GM12878 (cell line): ENCODE results near the gene ADAMTS17.

Source experiments
- EZH2 ChIP-seq: IDR thresholded peaks from 2 replicates; pipeline ENCODE4 v1.6.1; 2012; ENCODE audit warnings: low read depth, mild to moderate bottlenecking, control low read depth, inconsistent platforms, low read length, borderline replicate concordance; ENCODE audit not compliant: control insufficient read depth
- JUND ChIP-seq: IDR thresholded peaks from 2 replicates; pipeline ENCODE4 v1.6.1; 2012; ENCODE audit warnings: low read depth, mild to moderate bottlenecking, low read length, improper control_type of control experiment, moderate library complexity
- POU2F2 ChIP-seq: IDR thresholded peaks from 3 replicates; pipeline ENCODE4 v1.6.1; 2011; ENCODE audit warnings: low read depth, mild to moderate bottlenecking, low read length, borderline replicate concordance
- SP1 ChIP-seq: IDR thresholded peaks from one replicate; pipeline ENCODE4 v1.6.1; 2011; ENCODE audit warnings: low read depth, low read length
- TCF12 ChIP-seq: IDR thresholded peaks from 2 replicates; pipeline ENCODE4 v1.6.1; 2011; ENCODE audit warnings: low read depth, mild to moderate bottlenecking, low read length
- ZNF24 ChIP-seq: fragments of 450-650 bp; IDR thresholded peaks from 2 replicates; pipeline ENCODE4 v1.6.1; 2017; ENCODE audit warnings: antibody characterized with exemption, mild to moderate bottlenecking
- ZNF384 ChIP-seq: IDR thresholded peaks from 2 replicates; pipeline ENCODE4 v1.6.1; 2012; ENCODE audit warnings: low read depth, mild to moderate bottlenecking, low read length, improper control_type of control experiment, borderline replicate concordance
- TF ChIP-seq, protein P1 (sequence below), 3 experiments: IDR thresholded peaks in 2 of 3; conservative IDR thresholded peaks in 1 of 3; 2 replicates each; pipeline ENCODE4 v1.5.1; 2011; ENCODE audit warnings: low read depth in 3 of 3, low read length in 3 of 3, mild to moderate bottlenecking in 3 of 3, control low read depth in 2 of 3, moderate library complexity in 2 of 3, inconsistent platforms in 1 of 3, mixed read lengths in 1 of 3; ENCODE audit not compliant: control insufficient read depth in 2 of 3, insufficient read depth in 1 of 3; ENCODE audit errors: extremely low read depth in 1 of 3
- TF ChIP-seq, protein P2 (sequence below): IDR thresholded peaks from 2 replicates; pipeline ENCODE4 v1.6.1; 2012; ENCODE audit warnings: mild to moderate bottlenecking, low read depth, low read length
- TF ChIP-seq, protein P3 (sequence below): fragments of 450-650 bp; IDR thresholded peaks from 2 replicates; pipeline ENCODE4 v1.6.1; 2017; ENCODE audit warnings: mild to moderate bottlenecking, moderate library complexity
- TF ChIP-seq, protein P4 (sequence below): fragments of 450-650 bp; IDR thresholded peaks from 2 replicates; pipeline ENCODE4 v1.6.1; 2017; ENCODE audit warnings: borderline replicate concordance

DNA sequence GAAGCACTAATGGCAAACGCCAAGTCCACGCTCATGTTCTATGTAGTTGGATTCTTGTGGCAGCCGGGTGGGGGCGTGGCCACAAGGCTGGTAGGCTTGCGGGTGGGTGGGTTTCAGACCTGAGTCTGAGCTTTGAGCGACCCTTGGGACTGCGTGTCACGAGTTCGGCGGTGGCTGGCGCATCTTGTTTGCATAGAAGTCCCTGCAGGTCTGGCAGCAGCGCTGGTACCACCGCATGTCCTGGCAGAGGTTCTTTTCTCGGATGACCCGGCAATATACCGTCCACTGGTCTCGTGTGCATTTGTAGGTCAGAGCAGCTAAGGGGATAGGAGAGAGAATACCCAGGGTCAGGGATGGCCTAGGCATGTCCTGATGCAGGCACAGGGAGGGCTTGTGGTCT is 367.5 kb downstream of the ADAMTS17 start:
- TF ChIP-seq EZH2 (no peak), SP1 (no peak), JUND (no peak), ZNF384 (no peak), TCF12 (no peak), POU2F2 (no peak), ZNF24 (no peak)
- TF ChIP-seq, protein P1, sequence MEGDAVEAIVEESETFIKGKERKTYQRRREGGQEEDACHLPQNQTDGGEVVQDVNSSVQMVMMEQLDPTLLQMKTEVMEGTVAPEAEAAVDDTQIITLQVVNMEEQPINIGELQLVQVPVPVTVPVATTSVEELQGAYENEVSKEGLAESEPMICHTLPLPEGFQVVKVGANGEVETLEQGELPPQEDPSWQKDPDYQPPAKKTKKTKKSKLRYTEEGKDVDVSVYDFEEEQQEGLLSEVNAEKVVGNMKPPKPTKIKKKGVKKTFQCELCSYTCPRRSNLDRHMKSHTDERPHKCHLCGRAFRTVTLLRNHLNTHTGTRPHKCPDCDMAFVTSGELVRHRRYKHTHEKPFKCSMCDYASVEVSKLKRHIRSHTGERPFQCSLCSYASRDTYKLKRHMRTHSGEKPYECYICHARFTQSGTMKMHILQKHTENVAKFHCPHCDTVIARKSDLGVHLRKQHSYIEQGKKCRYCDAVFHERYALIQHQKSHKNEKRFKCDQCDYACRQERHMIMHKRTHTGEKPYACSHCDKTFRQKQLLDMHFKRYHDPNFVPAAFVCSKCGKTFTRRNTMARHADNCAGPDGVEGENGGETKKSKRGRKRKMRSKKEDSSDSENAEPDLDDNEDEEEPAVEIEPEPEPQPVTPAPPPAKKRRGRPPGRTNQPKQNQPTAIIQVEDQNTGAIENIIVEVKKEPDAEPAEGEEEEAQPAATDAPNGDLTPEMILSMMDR (IDR thresholded peaks at IDR 0.05 in 2 of 3, conservative IDR thresholded peaks at IDR 0.05 in 1 of 3; ENCODE audit: control insufficient read depth in 2 of 3, extremely low read depth in 1 of 3, insufficient read depth in 1 of 3, low read depth in 3 of 3, low read length in 3 of 3) = no peak
- TF ChIP-seq, protein P2, sequence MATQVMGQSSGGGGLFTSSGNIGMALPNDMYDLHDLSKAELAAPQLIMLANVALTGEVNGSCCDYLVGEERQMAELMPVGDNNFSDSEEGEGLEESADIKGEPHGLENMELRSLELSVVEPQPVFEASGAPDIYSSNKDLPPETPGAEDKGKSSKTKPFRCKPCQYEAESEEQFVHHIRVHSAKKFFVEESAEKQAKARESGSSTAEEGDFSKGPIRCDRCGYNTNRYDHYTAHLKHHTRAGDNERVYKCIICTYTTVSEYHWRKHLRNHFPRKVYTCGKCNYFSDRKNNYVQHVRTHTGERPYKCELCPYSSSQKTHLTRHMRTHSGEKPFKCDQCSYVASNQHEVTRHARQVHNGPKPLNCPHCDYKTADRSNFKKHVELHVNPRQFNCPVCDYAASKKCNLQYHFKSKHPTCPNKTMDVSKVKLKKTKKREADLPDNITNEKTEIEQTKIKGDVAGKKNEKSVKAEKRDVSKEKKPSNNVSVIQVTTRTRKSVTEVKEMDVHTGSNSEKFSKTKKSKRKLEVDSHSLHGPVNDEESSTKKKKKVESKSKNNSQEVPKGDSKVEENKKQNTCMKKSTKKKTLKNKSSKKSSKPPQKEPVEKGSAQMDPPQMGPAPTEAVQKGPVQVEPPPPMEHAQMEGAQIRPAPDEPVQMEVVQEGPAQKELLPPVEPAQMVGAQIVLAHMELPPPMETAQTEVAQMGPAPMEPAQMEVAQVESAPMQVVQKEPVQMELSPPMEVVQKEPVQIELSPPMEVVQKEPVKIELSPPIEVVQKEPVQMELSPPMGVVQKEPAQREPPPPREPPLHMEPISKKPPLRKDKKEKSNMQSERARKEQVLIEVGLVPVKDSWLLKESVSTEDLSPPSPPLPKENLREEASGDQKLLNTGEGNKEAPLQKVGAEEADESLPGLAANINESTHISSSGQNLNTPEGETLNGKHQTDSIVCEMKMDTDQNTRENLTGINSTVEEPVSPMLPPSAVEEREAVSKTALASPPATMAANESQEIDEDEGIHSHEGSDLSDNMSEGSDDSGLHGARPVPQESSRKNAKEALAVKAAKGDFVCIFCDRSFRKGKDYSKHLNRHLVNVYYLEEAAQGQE = no peak
- TF ChIP-seq, protein P3, sequence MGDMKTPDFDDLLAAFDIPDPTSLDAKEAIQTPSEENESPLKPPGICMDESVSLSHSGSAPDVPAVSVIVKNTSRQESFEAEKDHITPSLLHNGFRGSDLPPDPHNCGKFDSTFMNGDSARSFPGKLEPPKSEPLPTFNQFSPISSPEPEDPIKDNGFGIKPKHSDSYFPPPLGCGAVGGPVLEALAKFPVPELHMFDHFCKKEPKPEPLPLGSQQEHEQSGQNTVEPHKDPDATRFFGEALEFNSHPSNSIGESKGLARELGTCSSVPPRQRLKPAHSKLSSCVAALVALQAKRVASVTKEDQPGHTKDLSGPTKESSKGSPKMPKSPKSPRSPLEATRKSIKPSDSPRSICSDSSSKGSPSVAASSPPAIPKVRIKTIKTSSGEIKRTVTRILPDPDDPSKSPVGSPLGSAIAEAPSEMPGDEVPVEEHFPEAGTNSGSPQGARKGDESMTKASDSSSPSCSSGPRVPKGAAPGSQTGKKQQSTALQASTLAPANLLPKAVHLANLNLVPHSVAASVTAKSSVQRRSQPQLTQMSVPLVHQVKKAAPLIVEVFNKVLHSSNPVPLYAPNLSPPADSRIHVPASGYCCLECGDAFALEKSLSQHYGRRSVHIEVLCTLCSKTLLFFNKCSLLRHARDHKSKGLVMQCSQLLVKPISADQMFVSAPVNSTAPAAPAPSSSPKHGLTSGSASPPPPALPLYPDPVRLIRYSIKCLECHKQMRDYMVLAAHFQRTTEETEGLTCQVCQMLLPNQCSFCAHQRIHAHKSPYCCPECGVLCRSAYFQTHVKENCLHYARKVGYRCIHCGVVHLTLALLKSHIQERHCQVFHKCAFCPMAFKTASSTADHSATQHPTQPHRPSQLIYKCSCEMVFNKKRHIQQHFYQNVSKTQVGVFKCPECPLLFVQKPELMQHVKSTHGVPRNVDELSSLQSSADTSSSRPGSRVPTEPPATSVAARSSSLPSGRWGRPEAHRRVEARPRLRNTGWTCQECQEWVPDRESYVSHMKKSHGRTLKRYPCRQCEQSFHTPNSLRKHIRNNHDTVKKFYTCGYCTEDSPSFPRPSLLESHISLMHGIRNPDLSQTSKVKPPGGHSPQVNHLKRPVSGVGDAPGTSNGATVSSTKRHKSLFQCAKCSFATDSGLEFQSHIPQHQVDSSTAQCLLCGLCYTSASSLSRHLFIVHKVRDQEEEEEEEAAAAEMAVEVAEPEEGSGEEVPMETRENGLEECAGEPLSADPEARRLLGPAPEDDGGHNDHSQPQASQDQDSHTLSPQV = no peak
- TF ChIP-seq, protein P4, sequence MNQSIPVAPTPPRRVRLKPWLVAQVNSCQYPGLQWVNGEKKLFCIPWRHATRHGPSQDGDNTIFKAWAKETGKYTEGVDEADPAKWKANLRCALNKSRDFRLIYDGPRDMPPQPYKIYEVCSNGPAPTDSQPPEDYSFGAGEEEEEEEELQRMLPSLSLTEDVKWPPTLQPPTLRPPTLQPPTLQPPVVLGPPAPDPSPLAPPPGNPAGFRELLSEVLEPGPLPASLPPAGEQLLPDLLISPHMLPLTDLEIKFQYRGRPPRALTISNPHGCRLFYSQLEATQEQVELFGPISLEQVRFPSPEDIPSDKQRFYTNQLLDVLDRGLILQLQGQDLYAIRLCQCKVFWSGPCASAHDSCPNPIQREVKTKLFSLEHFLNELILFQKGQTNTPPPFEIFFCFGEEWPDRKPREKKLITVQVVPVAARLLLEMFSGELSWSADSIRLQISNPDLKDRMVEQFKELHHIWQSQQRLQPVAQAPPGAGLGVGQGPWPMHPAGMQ = no peak
